Iris pigment epithelial cell (primary cell): ENCODE results near the gene SHBG.
A peak's percentile ranks its signal among the peaks of the same experiment; 100 is the strongest.

Experiments
- DNase-seq: peaks from one replicate; pipeline ENCODE4 v3.0.0-alpha.2; 2011; ENCODE audit warnings: low read depth

Gene SHBG

DNA sequence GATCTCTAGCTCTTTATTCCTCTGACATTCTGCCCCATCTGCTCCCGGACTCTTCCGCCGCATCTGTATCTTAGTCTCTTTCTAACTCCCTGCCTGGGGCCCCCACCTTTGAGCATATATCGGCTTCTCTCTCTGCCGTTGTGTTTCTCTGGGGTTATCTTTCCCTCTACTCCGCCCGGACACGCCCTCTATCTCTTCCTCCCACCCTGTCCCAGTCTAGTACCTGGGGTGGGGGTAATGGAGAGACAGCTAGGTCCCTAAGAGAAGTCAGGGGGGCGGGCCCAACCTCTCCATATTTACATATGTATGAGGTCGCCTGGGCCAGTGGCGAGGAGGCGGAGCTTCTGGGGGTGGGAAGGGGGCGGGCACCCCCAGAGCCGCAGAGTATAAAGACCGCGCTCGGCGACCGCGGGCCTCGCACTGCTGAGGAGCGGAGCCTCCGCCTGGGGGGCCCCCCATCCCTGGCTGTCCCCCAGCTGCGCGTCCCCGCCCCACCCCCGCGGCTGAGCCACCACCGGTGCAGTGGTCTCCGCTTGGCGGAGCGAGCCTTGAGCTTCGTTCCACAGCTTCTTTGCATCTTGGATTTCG is 20.7 kb downstream of the SHBG start, which contains the start of gene ATP1B2:
Gene ATP1B2 (plus strand): TSS at position 418 of the 588 bp plus-strand sequence. CDS start 593 bp downstream, outside the sequence.
- DNase-seq = peak; percentile 23

DNA sequence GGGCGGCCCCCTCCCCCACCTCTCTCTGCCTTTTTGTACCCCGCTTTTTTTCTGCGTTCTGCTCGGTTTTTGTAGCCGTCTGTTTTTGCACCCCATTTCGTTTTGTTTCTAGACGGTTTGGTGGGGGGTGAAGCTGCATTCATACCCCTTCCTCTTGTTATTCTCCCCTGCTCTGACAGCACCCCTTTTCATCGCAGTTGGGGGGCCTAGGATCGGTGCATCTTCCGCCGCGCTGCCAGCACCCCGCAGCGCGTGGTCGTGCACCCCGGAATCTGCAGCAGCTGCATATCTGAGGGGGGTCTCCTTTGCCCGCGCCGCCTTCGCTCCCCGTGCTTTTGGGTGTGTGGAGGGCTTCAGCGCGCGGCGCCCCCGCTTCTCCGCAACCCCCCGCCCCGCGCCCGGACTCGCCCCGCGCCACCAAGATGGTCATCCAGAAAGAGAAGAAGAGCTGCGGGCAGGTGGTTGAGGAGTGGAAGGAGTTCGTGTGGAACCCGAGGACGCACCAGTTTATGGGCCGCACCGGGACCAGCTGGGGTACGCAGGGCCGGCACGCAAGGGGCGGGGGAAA is 21.2 kb downstream of the SHBG start:
- no peak for DNase-seq

DNA sequence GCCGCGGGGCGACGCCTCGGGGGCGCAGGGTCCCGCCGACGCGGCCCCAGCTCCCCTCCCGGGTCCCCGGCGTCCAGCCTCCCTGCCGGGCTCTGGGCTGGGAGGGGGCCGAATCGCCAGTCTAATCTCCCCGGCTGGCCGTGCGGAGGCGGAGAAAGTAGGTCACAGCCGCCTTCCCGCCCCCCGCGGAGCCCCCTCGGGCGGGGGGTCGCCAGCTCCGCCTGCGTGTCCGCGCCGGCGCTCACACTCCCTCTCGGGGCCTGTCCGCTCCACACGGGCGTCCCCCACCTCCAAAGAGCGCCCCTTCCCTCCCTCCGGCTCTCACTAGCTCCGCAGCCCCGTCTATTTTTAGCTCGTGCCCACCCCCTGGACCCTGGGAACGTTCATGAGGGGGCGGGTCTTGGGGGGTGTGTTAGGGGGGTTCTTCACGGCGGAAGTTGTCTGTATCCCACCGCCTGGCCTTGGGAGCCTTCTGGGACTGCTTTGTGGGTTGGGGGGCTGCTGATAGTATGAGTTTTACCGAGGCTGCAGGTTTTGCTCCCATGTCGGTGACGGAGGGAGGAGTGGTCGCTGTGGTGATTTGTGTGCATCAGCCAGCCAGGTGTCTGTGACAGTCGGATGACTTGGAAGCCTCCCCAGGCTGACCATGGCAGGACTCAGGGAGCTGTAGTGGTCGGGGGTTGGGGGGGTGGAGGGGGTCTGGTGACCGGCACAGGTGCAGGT is 21.9 kb downstream of the SHBG start:
- no peak for DNase-seq

DNA sequence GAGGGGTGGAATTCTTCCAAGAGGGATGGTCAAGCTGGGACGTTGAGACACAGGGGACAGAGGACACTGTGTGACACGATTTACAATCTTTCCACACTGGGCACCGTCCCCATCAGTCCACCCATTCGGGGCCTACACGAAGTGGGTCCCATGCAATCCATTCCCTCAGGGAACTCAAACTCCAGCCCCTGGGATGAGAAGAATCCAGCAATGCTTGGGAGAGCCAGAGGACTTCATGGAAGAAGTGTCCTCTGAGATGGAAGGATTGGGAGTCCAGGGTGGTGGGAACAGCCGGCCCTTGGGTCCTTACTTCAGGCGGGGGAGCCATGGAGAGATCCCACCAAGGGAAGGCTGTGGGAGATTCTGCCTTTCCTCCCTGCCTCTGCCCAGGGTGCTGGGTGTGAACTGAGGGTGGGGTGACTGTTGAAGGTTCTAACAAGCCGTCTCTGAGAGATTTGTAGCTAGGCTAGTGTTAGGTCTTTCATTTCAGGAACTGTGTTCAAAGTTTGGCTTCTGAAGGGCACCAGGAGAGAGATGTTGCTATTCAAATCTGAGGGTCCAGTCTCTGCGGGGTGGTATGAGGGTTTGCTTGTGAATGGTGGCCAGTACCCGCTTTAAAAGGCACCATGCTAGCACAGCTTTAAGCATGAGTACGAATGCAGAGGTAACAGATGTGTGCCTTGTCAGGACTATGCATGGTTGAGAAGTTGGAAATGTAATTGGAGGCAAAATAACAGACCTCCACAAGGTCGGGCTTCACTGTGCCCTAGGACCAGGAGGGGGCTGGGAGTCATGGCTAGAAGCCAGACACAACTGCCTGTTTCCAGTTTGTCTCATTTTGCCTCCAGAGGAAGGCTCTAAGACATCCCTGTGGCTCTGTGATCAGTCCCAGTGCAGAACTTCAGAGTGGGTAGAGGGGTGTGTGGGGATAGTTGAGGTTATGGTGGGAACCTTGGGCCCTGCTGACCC is 22.7 kb downstream of the SHBG start:
- DNase-seq = no peak

DNA sequence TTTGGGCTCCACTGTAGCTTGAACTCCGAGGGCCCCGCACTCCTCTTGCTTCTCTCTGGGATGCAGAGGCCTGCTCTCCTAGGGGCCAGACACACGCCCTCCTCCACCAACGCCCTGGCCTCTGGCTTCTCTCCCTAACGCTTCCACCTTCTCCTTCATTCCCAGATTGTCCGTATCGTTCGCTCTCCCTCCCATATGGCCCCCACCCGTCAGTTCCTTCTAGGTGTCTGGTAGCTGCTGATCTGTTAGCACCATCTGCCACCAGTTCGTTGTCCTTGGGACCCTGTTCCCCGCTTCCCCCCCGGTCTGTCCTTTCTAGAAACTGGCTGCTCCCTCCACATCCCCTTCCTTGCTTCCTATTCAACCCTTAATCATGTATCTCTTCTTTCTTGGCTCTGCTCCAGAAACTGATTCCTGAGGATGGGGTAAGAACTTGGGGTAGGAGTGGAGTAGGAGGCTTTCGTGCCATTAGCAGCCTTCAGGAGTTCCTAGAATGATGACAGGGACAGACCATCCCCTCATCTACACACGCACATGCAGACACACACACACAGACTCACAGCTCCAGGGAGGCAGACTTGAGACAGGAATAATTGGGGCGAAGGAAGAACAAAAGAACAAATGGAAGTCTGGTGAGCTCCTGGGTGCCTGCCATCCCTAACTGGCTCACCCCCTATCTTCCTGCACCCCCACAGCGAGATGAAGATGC is 25.1 kb downstream of the SHBG start:
- DNase-seq = peak; percentile 17

DNA sequence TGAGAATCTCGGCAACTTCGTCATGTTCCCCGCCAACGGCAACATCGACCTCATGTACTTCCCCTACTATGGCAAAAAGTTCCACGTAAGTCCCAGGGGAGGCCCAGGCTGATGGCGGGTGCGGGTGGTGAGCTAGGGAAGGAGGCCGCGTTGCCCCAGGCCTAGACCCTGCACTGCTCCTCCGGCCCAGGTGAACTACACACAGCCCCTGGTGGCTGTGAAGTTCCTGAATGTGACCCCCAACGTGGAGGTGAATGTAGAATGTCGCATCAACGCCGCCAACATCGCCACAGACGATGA is 25.6 kb downstream of the SHBG start:
- no peak for DNase-seq

DNA sequence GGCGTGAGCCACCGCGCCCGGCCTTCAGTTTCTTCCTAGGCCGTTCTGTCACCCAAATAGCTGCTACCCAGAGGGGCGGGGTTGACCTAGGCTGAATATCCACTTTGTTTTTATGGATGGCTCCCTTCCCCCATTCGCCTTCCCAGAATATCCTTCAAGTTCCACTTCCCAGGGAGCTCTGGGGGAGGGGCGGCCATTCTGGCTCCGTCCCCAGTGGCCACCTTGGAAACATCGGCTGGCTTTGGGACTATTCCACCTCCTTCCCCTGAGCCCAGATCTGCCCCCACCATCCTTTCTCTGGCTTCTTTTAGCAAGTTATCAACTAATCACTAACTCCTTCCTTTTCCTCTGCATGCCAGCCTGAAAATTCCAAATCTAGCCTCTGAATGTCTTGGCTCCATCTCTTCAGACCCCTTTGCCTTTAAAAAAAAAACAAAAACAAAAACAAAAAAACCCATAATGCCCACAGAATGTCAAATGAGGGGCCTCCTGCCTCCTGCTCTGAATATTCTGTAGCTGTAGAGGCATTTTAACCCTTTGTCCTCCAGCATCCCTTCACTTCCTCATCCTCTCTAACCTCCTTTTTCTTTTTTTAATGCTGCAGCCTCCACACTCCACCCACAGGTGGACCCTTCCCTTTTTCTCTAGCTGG is 27.1 kb downstream of the SHBG start:
- DNase-seq = no peak

DNA sequence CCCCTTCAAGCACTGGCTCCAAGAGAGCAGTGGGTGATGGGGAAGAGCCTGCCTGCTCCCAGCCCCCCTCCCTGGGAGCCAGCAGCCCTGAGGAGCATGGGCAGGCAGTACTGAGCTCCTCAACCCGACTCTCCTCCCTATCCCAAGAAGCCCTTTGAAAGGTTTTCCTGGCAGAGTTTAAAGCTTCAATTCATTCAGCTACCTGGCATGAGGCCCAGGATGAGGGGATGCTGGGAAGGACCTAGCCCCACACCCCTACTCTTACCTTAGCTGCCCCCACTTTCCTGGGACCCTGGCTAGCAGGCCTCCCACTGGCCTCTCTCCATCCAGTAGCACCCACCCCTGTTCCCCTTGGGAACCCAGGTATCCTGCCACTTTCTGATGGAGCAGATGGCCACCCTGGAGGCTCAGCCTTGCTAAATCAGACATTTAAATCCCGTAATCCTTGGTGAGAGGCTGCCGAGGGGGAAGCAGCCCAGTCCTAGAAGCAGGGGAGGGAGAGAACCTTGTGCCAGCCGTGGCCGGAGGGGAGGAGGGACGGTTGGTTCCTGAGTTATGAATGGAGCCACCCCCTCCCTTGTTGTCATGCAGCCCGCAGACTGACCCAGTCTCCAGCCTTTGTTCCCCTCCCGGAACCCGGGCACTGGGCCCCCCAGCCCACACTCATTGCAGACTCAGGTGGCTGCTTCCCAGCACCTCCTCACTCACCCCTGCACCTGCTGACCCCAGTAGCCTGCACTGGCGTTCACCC is 37.9 kb downstream of the SHBG start:
- DNase-seq = no peak

DNA sequence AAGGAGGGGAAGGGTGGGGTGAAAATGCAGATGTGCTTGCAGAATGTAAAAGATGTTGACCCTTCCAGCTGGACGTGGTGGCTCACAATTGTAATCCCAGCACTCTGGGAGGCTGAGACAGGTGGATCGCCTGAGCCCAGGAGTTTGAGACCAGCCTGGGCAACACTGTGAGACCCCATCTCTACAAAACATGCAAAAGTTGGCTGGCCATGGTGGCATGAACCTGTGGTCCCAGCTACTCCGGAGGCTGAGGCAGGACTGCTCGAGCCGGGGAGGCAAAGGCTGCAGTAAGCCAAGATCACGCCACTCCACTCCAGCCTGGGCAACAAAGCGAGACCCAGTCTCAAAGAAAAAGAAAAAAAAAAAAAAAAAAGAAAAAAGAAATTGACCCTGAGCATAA is 38.5 kb downstream of the SHBG start:
- no peak for DNase-seq

DNA sequence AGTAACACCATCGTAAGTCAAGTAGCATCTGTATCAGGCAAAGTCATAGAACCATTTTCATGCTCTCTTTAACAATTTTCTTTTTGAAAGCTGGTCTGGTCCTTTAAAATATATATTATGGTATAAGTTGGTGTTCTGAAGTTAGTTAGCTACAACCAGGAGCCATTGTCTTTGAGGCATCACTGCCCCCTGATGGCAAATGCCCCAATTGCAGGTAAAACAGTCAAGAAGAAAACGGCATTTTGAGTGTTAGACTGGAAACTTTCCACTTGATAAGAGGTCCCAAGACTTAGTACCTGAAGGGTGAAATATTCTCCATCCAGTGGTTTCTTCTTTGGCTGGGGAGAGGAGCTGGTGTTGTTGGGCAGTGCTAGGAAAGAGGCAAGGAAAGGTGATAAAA is 43.3 kb downstream of the SHBG start:
- no peak for DNase-seq

DNA sequence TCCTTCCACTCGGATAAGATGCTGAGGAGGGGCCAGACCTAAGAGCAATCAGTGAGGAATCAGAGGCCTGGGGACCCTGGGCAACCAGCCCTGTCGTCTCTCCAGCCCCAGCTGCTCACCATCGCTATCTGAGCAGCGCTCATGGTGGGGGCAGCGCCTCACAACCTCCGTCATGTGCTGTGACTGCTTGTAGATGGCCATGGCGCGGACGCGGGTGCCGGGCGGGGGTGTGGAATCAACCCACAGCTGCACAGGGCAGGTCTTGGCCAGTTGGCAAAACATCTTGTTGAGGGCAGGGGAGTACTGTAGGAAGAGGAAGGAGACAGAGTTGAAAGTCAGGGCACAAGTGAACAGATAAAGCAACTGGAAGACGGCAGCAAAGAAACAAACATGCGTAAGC is 45.0 kb downstream of the SHBG start:
- DNase-seq = no peak

DNA sequence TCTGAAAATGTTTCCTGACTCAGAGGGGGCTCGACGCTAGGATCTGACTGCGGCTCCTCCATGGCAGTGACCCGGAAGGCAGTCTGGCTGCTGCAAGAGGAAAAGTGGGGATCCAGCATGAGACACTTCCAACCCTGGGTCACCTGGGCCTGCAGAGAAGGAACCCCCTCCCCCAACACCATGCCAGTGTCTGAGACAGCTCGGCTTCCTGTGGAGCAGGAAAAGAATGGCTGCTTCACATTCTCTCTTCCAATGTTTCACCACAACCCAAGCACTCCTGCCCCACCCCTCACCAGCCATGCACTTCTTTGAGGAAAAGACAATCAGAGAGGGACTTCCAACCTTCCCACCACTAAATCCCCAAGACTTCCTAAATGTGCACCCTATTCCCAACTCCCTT is 46.6 kb downstream of the SHBG start:
- peak; percentile 17 for DNase-seq

DNA sequence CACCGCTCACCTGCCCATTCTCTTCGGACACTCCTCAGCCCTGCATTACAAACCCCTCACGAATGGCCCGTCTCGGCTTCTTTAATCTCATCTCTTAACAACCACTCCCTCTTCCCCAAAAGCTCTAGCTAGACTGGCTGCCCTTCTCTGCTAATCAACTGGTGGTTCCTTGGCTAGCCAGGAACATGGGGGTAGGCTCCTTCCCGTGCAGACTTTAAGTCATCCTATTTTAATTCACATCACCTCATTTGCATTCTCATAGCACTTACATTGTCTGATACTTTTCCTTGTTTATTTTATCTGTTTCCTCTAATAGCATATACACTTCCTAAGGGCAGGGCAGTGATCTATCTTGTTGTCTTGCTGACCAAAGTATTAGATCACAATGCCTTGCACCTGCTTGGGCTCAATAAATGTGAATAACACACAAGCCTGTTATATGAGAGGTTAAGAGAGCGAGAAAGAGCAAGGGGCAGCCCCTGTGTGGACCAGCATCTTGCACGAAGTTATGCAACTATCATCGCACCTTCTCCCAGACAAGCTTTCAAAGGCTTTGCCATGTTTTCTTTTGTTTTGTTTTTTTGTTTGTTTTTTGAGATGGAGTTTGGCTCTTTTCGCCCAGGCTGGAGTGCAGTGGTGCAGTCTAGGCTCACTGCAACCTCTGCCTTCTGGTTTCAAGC is 47.6 kb downstream of the SHBG start:
- no peak for DNase-seq
